22Rv1 (cell line): ENCODE measurements around the gene CDC42EP3.

Experiments
- CTCF ChIP-seq: fragments of 450-650 bp; IDR thresholded peaks from 2 replicates; pipeline ENCODE4 v1.5.1; 2017; ENCODE audit warnings: mild to moderate bottlenecking
- ZFX ChIP-seq: fragments of 450-650 bp; IDR thresholded peaks from 2 replicates; pipeline ENCODE4 v1.6.1; 2017; ENCODE audit warnings: antibody characterized with exemption, borderline replicate concordance

GRCh38 chr2:37667704-37668103, 3.7 kb downstream of the CDC42EP3 start:
- no peak for TF ChIP-seq CTCF
- no peak for TF ChIP-seq ZFX
